Subcutaneous adipose tissue (tissue), 4 donors: ENCODE data around the gene QSOX1. TPM values are rescaled to one million over a fixed set of nuclear protein-coding genes. Genes with fewer than 3 reads are reported as not detected.

Experiments used
- total RNA-seq, 4 donors: library from RNA; depleted of rRNA; stranded (reverse); fragments of >200 nt; gene quantifications; one replicate each; pipeline ENCODE4 v1.1.0, GENCODE V29; 2016
- TF ChIP-seq, protein P1 (sequence below): fragments of 450-650 bp; IDR thresholded peaks from one replicate; pipeline ENCODE4 v1.5.1; 2016; ENCODE audit warnings: low read depth, mild to moderate bottlenecking, control low read depth, antibody characterized with exemption, moderate library complexity

The QSOX1 gene
- total RNA-seq, 4 donors from 2014 or later: 16.8 to 71.4 (median 49.7) TPM

DNA sequence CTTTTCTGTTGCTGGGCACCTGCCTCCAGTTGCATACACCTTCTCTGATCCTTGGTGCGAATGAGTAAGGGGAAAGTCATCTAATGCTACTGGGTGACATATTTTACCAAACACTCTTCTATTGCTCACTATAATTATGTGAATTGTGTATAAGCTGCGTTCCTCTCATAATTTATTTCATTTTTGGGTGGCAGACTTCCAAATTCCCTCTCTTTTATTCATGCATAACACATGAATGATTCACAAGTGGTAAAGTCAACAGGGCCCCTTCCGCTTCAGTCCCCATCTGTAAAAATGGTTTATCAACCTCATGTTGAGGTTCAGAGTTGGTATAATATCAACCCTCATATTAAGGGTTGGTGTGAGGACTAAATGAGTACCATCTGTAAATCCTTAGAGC, 3.2 kb upstream of the QSOX1 start:
- TF ChIP-seq, protein P1, sequence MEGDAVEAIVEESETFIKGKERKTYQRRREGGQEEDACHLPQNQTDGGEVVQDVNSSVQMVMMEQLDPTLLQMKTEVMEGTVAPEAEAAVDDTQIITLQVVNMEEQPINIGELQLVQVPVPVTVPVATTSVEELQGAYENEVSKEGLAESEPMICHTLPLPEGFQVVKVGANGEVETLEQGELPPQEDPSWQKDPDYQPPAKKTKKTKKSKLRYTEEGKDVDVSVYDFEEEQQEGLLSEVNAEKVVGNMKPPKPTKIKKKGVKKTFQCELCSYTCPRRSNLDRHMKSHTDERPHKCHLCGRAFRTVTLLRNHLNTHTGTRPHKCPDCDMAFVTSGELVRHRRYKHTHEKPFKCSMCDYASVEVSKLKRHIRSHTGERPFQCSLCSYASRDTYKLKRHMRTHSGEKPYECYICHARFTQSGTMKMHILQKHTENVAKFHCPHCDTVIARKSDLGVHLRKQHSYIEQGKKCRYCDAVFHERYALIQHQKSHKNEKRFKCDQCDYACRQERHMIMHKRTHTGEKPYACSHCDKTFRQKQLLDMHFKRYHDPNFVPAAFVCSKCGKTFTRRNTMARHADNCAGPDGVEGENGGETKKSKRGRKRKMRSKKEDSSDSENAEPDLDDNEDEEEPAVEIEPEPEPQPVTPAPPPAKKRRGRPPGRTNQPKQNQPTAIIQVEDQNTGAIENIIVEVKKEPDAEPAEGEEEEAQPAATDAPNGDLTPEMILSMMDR: no peak

DNA sequence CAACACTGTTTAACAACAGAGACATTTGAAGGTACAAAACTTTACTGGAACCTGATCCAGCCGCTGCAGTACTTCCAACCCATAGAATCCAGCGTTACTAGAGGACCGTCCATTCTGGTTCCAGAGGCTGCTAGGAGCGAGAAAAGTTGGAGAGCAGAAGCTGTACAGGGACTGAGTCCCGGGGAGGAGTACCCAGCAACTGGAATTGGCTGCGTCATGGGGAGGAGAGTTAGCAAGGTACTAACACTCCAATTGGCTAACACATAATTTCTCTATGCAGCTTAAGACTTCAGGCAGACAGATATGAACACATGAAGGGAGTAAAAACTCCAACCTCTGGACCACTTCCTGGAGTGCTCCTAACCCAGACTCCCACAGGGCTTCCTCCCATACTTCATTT, 2.1 kb upstream of the QSOX1 start:
- TF ChIP-seq, protein P1: no peak

DNA sequence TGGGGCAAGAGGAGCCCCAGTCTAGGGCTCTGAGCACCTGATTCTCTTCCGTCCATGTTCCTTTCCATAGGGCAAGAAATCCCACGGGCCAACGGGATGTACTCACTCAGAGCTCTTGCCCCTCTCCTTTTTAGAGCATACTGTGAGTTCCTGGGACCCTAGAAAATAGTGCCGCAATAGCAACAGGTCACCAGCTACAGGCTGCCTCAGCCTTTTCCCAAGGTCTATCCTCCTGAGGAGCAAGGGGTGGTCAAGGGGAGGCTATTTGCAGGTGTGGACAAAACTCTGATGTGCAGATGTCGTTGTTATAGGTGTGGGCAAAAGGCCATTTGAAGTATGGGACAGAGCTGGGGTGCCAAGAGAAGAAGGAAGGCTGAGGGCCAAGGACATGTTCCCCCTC, 1.6 kb upstream of the QSOX1 start:
- TF ChIP-seq, protein P1: no peak

DNA sequence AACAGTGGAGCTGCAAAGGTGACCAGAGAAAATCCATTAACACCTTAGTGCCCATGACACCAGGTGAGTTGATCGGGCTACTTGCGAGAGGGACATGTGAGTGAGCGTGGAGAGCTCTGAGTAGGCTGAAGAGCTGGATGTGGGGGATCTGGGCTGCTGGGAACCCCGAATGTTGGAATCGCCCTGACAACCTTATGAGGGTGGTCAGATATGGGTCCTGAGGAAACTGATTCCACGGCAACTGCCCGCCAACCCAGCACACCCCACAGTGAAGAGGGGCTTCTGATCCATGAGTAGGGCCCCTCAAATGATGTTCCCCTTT, 705 bp upstream of the QSOX1 start:
- TF ChIP-seq, protein P1: no peak

DNA sequence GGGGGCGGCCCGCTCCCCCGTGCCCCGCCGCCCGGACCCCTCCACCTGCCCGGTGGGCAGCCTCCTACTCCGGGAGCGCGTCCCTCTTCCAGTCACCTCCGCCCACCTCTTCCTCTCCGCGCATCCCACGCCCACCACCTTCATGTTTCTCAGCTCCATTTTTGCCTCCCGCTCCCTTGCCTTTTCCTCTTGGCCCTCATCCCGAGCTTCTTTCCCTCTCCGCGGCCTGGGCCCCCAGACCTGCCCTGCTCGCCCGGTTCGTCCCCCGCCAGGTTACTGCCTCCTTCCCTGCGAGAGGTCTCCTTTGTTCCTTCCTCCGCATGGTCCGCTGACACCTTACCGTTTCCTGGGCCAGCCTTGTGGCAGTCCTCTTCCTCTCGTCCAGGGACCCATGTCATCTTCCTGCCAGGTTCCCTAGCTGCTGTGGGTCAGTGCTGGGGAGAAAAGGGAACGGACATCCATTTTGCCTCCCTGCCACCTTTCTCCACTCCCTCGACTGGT, 563 bp downstream of the QSOX1 start:
- TF ChIP-seq, protein P1: no peak

DNA sequence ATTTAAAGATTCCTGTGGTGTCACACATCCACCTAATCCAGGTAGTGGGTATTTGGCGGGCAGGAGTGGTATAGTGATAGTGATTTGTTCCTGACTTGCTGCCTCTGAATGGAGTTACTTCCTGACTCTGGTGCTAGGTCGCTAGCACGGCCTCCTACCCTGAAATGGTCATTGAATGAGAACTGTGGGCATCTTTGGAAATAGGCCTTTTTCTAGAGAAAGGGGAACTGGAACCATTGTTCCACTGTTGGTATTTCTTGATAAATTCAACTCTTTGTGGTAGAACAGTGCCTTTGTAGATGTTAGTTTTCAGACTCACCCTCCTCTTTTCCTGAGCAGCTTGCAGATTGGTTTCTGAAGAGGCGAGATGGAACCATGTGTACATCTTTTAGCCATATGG, 1.5 kb downstream of the QSOX1 start:
- TF ChIP-seq, protein P1: no peak

DNA sequence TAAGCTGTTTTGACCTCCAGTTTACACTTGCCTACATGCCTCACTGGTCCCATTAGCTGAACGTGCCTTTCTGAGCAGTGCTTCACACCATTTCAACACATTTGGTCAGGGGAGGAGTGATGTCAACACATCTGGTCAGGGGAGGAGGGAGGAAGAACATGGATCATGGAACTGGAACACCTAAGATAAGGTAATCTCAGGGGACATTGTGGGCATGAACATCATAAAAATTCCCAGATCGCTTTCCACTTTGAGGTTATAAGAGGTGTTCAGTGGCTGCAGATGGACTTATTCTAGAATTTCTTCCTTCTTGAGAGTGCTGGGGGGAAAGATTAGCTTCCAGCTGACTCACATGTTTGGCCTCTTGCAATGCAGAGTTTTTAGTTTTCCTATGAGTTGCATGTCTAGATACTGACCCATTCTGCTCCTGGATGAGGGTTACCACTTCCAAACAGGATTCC, 2.0 kb downstream of the QSOX1 start:
- TF ChIP-seq, protein P1: no peak
